HS-27A (cell line): ENCODE results near the gene PASK.

Experiments
- DNase-seq: peaks from one replicate; pipeline ENCODE4 v3.0.0-alpha.2; 2012; ENCODE audit warnings: low read depth, missing footprints

Gene PASK

DNA sequence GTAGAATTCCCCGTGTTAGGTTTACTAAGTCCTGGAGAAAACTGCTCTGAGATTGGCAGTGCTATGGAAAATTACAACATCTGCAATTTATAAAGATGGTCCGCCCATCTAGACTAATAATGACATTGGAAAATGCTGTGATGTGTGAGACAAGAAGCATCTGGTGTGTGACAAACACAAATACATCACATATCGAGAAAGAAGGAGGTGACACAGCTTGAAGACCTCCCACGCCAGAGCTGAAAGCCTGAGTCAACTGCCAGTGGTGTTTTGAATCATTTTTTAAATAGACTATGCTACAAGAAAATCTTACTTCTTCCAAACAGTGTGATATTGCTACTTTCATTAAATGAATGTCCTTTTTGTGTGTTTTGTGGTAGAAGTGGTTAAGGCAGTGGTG, 30.6 kb upstream of the PASK start:
- no peak for DNase-seq

DNA sequence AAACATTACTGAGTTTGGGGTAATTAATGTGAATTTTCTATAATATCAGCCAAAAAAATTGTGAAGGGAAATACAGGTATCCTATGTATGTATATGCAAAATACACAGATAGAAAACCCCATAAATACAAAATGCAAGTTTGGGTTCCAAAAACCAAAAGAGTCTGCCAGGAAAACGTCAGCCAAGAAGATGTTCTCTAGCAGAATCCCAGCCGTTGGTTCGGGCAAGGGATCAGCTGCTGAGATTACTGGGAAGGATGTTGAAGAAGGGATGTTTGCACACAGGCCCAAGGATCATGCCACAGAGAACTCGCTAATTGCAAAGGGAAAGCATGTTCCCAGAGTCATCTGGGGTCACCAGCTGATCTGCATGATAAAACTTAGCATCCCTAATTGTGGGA, 29.7 kb upstream of the PASK start:
- DNase-seq = no peak

DNA sequence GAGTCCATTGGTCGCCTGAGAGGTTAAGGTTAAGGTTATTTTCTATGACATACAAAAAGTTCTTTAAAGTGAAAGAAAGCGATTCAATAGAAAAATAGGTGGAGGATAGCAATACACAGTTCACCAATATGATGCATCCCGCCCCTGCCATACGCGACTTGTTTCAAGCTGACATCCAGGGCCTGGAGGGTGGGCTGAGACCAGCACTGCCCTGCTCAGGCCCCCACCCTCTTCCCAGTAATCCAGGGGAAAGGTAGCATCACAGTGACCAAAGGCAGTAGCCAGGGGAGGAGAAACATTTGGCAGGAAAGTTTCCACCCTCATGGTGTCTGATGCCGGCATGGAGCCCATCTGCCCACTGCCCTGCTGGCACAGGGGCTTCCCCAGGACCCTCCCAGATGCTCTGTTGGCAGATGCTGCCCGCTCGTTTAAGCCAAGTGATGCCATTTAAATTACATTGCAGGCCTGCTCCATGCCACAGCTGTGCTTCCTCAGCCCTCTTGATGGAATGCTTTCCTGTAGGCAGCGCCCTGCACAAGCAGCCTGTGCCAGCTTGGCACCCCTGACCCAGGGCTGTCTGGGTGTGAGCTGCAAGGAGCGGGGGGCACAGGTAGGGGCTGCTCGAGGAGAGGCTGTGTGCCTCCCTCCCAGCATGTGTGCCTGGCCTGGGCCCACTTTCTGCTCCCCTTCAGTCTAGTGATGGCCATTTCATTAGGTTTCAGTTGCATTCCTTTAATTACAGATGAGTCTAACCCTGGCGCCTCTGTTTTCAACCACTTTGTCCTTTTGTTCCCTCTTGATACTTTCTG, 28.5 kb upstream of the PASK start:
- DNase-seq = no peak

DNA sequence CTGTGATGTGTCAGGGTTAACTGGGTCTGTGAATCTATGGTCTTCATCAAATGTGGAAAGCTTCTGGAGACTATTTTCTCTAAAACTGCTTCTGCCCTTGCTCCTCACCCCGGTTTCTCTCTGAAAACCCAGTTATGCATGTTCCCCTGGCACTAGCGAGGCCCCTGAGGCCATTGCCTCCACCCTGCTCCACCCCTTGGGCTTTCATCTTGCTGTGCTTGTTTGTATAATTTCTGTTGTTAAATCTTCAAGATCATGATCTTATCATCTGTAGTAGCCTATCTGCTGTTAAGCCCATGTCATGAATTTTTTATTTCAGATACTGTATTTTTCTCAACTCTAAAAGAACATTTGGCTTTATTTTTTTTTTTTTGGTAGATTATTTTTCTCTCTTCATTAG, 24.3 kb upstream of the PASK start:
- no peak for DNase-seq

DNA sequence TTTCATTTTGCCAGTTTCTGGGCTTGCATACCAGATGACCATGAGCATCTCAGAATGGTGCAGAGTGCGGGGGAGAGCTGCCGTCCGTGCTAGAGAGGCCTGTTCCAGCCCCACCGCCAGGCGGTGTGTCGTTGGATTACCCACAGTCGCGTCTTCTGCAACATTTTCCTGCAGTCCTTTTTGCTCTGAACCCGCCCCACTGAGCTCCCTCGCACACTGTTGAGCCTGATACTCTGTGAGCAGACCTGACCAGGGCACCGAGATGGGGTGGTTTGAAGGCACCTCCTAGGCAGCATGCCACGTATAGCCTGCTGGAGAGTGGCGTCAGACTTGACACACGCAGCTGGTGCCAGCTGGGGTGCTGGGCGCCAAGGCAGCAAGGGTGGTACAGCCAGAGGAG, 19.1 kb upstream of the PASK start:
- no peak for DNase-seq

DNA sequence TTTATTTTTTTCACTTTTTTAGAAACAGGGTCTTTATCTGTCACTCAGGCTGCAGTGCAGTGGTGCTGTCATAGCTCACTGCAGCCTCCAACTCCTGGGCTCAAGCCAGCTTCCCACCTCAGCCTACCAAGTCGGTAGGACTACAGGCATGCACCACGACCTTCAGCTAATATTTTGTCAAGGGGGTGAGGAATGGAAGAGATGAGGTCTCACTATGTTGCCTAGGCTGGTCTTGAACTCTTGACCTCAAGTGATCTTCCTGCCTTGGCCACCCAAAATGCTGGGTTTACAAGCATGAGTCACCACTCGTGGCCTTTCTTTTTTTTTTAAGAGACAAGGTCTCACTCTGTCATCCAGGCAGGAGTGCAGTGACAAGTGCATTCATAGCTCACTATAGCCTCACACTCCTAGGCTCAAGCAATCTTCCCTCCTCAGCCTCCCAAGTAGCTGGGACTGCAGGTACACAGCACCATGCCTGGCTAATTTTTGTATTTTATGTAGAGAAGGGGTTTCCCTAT, 14.4 kb upstream of the PASK start:
- no peak for DNase-seq

DNA sequence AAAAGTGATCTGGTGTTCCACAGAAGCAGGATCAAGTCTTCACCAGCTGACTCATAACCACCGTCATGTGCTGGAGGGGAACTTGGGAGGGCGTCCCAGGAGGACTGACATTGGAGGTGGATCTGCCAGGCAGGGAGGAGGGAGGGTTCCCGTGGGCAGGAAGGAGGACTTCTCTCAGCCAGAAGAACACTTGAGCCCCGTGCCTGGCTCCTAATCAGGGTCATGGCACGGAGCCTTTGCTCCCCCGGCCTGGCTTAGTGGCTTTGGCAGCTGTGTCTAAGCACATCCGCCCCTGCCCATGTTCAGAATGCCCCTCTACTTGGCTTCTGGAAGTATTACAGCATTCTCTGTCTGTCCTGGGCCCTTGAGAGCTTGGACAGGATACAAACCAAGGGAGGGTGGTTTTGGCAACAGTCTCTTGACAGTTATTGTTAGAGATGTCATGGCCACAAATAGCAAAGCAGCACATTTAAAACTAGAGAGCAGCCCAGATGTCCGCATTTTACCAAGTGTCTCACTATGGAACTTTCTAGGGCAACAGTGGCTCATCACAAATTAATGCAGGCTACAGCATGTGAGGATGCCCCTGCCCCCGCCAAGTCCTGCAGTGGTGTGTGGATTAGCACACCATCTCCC, 12.5 kb upstream of the PASK start:
- DNase-seq = no peak

DNA sequence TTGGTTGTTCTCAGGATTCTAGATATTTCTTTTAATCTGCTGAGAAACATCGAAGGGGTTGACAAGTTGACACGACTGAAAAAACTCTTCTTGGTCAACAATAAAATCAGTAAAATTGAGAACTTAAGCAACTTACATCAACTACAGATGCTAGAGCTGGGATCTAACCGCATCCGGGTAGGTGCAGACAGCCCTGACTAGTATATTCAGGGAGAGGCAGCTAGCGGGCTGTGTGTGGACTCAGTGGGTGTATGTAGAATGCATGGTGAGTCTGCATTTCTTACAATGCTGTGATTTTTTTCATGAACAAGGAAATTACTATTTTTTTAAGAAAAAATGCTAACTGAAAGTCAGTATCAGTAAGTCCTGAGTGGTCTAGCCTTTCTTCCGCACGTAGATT, 11.0 kb upstream of the PASK start:
- DNase-seq = no peak

DNA sequence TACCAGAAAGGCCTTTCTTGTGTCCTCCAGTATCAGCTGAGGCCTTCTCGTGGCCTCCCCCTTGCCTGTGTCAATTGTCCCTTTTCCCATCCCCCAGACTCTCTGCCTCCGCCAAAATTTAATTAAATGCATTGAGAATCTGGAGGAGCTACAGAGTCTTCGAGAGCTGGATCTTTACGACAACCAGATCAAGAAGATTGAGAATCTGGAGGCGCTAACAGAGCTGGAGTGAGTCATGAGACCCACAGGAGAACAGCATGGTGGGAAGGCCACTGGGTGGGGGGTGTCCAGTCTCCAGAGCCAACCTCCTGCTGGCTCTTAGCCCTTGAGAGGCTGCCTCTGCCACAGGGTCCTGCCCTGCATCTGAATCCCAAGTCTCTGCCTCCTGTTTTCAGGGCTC, 9.8 kb upstream of the PASK start:
- no peak for DNase-seq

DNA sequence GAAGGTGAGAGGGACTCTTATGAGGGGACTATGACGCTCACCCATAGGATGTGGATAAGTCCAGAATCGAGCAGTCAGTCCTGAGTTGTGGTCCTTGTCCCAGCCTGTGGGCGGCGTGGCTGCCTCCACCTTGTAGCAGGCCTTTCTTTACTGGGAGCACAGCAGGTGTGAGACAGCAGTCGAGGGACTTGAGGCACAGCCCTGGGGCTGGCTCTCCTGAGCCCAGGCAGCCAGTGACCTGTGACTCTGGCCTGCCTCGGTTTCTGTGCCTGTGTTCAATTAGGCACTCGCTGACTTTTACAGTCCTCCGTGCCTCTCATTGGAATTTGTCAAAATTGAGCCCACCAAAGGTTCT, 9.3 kb upstream of the PASK start:
- DNase-seq = no peak

DNA sequence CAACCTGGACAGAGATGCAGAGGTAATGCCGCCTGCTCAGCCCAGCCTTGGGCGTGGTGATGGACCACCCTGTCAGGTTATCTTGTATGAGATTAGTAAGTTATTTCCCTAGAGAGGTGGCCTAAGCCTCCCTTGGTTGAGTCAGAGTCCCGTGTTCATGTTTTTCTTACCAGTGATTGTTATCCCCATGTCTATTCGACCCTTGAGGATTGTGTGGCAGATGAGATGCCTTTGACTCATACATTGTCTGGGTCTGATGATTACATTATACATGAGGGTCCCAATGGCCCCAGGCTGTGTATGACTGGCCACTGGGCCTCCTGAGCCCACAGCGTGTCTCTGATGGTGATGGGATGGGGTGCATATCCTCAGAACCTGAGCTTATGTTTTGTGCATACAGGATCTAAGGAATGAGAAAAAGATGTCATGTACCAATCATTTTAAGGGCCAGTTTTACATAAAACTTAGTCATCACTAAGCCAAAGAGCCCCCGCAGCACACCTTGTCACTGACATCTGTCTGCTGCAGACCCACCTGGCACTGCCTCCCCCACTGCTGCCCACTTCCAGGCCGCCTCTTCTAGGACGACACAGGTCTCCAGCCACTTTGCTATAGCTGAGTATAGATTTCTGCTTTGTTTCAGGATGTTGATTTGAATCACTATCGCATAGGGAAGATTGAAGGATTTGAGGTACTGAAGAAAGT, 8.7 kb upstream of the PASK start:
- no peak for DNase-seq

DNA sequence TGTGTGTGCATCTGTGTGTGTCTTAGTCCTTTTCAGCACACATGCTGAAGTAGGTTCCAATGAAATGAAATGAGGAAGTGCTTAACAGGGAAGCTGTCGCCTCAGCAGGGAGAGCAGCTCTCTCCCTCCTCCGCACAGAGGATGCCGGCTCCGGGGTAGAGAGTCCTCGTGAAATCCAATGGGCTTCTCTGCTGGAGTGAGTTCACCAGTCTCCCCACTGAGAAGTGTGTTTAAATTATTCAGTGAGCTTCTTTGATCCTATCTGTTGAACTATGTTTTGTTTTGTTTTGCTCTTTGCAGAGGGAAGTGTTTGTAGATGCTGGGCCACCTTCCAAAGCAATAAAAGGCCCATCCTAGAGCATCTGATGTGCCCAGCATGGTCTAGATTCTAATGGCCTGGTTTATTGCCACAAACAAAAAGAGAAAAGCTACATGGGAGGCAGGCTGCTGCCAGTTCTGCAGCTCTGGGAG, 7.7 kb upstream of the PASK start:
- no peak for DNase-seq

DNA sequence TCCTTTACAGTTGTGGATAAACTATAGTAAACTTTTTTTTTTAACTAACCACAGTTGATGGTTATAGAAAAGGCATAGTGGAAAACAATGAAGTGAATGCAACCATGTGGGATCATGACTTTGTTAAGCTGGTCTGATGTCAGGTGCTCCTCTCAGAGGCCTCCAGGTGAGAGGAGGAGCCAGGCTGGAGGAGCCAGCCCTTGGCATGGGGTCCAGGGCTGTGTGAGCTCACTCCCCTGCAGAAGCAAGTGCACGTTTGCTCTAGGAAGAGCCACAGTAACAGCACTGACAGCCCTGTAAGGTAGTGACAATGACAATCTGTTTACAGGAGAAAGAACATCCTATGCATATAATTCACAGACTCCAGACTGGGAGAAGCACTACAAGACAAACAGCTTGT, 6.7 kb upstream of the PASK start:
- no peak for DNase-seq

DNA sequence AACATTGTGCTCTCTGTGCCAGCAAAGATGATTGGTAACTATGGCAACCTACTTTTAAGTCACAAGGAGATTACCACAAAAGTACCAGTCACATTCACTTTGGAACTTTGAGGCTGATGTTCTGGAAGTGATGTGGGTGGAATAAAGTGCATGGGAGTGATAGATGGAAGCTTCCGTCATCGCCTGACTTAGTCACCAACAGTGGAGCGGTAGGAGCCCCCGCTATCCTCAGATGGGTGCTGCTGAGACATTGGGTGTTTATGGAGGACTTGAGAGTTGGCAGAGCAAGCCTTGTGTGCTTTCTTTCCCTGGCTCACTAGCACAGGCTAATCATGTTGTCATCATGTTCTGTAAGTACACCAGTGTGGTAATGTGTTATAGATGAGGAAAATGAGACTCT, 5.6 kb upstream of the PASK start:
- DNase-seq = no peak

DNA sequence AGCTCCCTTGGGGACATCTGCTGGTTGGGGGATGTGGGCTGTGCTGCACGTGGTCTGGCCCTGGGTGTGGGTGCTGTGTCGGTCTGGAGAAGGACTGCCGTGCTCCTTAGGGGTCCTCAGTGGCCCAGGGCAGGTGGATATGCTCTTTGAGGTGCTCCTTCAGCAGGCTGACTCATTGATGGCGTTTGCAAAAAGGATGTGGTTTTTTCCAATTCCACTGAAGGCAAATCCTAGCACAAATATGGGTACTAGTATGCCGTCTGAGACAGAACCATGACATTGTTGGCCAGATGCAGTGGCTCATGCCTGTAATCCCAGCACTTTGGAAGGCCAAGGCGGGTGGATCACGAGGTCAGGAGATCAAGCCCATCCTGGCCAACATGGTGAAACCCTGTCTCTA, 4.3 kb upstream of the PASK start:
- DNase-seq = no peak

DNA sequence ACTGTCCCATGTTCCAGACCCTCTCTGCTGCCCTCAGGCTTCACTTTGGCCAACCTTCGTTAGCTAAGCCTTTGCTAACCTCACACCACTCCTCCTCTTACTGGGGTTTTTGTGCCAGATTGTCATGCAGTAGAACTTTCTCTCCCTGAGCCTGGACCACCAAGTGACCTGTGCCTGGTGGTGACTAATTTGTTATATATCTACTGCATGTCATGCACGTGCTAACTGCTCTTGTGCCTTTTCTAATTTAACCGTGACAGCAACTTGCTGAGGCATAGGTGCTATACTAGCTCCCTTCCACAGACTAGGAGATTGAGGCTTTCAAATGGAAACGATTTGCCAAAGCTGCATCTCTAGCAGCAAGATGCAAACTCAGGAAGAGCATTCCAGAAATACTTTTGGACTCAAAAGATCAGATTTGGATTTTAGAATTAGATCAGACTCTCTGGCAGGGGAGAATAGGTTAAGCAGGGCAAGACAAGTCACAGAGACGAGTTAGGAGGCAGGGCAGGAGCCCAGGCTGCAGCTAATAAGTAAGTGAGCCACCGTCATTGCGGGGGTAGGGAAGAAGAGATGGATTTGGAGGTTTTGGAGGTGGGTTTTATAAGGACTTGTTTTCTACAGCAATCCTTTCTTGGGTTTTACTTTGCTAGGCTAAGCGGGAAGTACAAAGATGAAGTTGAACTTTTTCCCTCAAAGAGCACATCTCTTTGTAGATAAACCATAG, 2.8 kb upstream of the PASK start:
- no peak for DNase-seq

DNA sequence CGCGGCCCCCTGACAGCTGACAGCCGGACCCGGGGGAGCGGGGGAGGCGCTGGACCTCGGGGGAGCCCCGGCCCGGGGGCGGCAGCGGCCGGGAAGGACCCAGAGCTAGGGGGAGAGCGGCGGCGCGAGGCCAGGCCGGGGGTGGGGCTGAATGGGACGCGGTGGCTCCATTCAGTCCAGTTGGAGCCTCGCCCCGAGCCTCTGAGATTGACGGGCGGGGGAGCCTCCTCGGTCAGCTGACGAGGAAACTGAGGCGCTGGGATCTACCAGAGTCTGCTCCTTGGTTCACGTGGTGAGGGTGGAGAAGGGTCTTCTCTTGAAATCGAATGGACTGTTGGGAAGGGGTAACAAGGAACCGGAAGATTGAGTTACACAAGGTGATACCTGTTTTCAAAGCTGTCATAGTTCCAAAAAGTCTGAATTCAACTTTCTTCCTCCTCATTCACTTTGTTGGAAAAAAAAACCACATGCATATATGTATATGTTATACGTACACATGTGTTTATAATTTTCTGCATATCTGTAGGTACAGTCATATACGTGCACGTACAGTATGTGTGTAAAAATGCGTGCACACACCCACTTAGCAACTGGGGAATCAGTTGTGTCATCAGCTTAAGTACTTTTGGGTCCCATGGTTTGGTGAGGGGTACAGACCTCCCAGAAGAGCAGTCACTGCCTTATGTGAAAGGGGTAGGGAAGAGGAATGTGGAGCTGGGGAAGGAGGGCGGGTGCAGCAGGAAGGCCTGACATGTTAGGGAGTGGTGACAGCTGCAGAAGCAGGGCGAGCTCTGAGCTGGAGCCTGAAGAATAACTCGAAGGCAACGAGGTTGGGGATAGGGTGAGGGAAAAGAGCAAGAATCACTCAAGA, 1.6 kb upstream of the PASK start:
- DNase-seq = no peak

DNA sequence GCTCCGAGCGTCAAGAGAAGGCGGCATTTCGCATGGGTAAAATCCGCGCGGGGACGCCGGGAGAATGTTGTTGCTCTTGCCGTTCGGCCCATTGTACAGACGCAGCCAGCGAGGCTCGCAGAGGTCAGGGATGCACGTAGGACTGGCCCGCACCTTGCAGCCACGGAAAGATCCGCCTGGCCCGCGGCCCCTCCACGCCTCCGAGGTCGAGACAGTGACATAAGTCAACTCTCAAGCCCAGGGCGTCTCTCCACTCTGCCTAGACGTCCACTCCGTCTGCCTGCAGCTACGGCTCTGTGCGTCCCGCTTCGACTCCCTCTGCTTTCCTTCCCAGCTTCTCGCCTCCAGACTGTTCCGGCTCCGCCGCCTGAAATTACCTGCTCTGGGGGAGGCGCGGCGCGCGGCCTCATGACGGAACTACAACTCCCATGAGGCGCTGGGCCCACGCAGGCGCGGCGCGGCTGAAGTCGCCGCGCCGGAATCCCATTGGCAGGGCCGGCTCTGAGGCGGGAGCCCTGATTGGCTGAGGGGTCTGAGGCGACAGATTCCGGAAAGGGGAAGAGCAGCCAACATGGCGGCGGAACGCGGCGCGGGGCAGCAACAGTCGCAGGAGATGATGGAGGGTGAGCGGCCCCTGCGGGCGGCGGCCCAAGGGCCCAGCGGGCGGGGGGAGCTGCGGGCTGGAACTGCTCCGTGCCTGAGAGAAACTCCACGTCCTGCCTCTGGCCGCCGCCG, 820 bp upstream of the PASK start, which contains the start of gene PPP1R7:
TSS of gene PPP1R7 (plus strand) at position 543 of the 735 bp plus-strand sequence. CDS start at position 572, 29 bp downstream.
- DNase-seq = peak; percentile 26

DNA sequence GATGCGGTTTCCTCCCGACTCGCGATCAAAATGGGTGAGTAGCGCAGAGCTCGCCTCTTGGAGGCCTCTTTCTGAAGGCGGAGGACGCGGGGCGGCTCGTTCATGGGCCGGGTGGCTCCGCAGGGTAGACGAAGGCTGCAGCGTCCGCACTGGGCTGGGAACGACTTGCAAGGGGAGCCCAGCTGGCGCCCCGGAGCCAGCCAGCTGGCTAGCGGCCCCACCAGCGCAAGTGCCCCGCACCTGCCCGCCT, 328 bp upstream of the PASK start:
- DNase-seq = no peak

DNA sequence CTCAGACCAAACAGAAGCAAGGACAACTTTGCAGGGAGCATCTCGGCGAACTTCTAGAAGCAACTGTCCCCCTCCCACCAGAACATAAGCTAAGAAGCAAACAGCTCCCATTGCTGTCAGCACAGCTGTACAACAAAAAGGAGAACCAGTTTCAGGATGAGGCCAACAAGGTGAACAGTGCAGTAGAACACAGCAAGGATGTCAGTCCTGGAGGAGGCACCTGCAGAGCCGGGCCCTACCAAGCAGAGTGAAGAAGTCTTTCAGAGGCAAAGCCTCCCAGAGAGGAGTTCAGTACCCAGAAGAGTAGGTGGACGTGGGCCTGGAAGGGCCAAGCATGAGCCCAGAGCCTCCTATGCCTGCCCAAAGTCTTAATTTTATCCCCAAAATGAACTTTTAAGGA, 1.0 kb downstream of the PASK start:
- no peak for DNase-seq

DNA sequence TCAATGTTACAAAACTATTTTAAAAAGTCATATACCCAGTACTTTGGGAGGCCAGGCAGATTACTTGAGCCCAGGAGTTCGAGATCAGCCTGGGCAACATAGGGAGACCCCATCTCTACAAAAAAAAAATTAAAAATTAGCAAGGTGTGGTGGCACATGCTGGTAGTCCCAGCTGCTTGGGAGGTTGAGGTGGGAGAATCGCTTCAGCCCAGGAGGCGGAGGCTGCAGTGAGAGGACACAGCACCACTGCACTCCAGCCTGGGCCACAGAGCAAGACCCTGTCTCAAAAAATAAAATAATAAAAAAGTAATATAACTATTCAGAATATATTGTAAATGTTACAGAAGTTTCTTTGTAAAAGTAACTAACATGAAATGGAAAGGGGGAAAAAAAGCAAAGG, 1.9 kb downstream of the PASK start:
- DNase-seq = no peak
